WTC11 (cell line): ENCODE measurements around the gene TTLL12. TPM values are rescaled to one million over a fixed set of nuclear protein-coding genes. Genes with fewer than 3 reads are reported as not detected.
A peak's percentile ranks its signal among the peaks of the same experiment; 100 is the strongest.

Experiments
- AFF4 ChIP-seq: sonication (generic); formaldehyde crosslinking; IDR thresholded peaks from 2 replicates; pipeline ENCODE4 v1.8.1; 2023; ENCODE audit warnings: mild to moderate bottlenecking, missing genetic modification reagents, borderline replicate concordance
- CREB1 ChIP-seq: sonication (generic); formaldehyde crosslinking; IDR thresholded peaks from 2 replicates; pipeline ENCODE4 v1.8.0; 2023; ENCODE audit warnings: mild to moderate bottlenecking, missing genetic modification reagents
- CREM ChIP-seq: sonication (generic); formaldehyde crosslinking; IDR thresholded peaks from 2 replicates; pipeline ENCODE4 v1.8.1; 2022; ENCODE audit warnings: mild to moderate bottlenecking, missing genetic modification reagents, moderate library complexity
- FOXJ3 ChIP-seq: sonication (generic); formaldehyde crosslinking; IDR thresholded peaks from 2 replicates; pipeline ENCODE4 v1.9.0; 2021; ENCODE audit warnings: missing genetic modification reagents, mild to moderate bottlenecking, borderline replicate concordance
- FOXK1 ChIP-seq: sonication (generic); formaldehyde crosslinking; IDR thresholded peaks from 2 replicates; pipeline ENCODE4 v1.8.0; 2022; ENCODE audit warnings: mild to moderate bottlenecking, moderate library complexity, missing genetic modification reagents
- FOXP1 ChIP-seq: sonication (generic); formaldehyde crosslinking; IDR thresholded peaks from 2 replicates; pipeline ENCODE4 v1.8.0; 2022; ENCODE audit warnings: missing genetic modification reagents, mild to moderate bottlenecking, moderate library complexity, borderline replicate concordance
- GTF2I ChIP-seq: fragments of 250-450 bp; sonication (Bioruptor Pico); conservative IDR thresholded peaks from 2 replicates; pipeline ENCODE4 v1.4.0; 2021; ENCODE audit warnings: mild to moderate bottlenecking
- HMGA2 ChIP-seq: fragments of 250-450 bp; sonication (Bioruptor Pico); IDR thresholded peaks from 2 replicates; pipeline ENCODE4 v1.4.0; 2021; ENCODE audit warnings: mild to moderate bottlenecking, moderate library complexity
- MAX ChIP-seq: sonication (generic); formaldehyde crosslinking; IDR thresholded peaks from 2 replicates; pipeline ENCODE4 v1.8.0; 2022; ENCODE audit warnings: mild to moderate bottlenecking, missing genetic modification reagents
- MYBL2 ChIP-seq: sonication (generic); formaldehyde crosslinking; IDR thresholded peaks from 2 replicates; pipeline ENCODE4 v1.8.1; 2023; ENCODE audit warnings: mild to moderate bottlenecking, moderate library complexity, missing genetic modification reagents
- NR2C2 ChIP-seq: sonication (generic); formaldehyde crosslinking; IDR thresholded peaks from 2 replicates; pipeline ENCODE4 v1.8.0; 2022; ENCODE audit warnings: mild to moderate bottlenecking, missing genetic modification reagents
- OVOL2 ChIP-seq: fragments of 250-450 bp; sonication (Bioruptor Pico); IDR thresholded peaks from 2 replicates; pipeline ENCODE4 v1.9.0; 2021; ENCODE audit warnings: mild to moderate bottlenecking, borderline replicate concordance
- STAT6 ChIP-seq: sonication (generic); formaldehyde crosslinking; conservative IDR thresholded peaks from 2 replicates; pipeline ENCODE4 v1.8.1; 2023; ENCODE audit warnings: mild to moderate bottlenecking, low read depth, missing genetic modification reagents, moderate library complexity
- USF2 ChIP-seq: sonication (generic); formaldehyde crosslinking; IDR thresholded peaks from 2 replicates; pipeline ENCODE4 v1.8.1; 2023; ENCODE audit warnings: mild to moderate bottlenecking, missing genetic modification reagents, moderate library complexity
- ZBTB21 ChIP-seq: sonication (generic); formaldehyde crosslinking; IDR thresholded peaks from 2 replicates; pipeline ENCODE4 v1.8.1; 2023; ENCODE audit warnings: mild to moderate bottlenecking, missing genetic modification reagents, borderline replicate concordance
- ZBTB43 ChIP-seq: sonication (generic); formaldehyde crosslinking; IDR thresholded peaks from 2 replicates; pipeline ENCODE4 v1.8.1; 2023; ENCODE audit warnings: mild to moderate bottlenecking, missing genetic modification reagents
- ZNF138 ChIP-seq: sonication (generic); formaldehyde crosslinking; conservative IDR thresholded peaks from 2 replicates; pipeline ENCODE4 v1.8.1; 2022; ENCODE audit warnings: mild to moderate bottlenecking, moderate library complexity, missing genetic modification reagents
- ZNF317 ChIP-seq: sonication (generic); formaldehyde crosslinking; IDR thresholded peaks from 2 replicates; pipeline ENCODE4 v1.8.1; 2023; ENCODE audit warnings: low read depth, mild to moderate bottlenecking, moderate library complexity, missing genetic modification reagents, borderline replicate concordance
- ZNF423 ChIP-seq: fragments of 250-450 bp; sonication (Bioruptor Pico); IDR thresholded peaks from 2 replicates; pipeline ENCODE4 v2.1.2; 2022; ENCODE audit warnings: mild to moderate bottlenecking, moderate library complexity
- ZNF532 ChIP-seq: fragments of 250-450 bp; sonication (Bioruptor Pico); IDR thresholded peaks from 2 replicates; pipeline ENCODE4 v1.9.0; 2021; ENCODE audit warnings: mild to moderate bottlenecking, borderline replicate concordance
- total RNA-seq: library from RNA; stranded (reverse); gene quantifications from 3 replicates; pipeline ENCODE4 v1.2.3, GENCODE V29; 2021

TTLL12 gene
- total RNA-seq, 1 experiment from 2014 or later, result 134 TPM

- TF ChIP-seq ZNF532 (CRISPR knock-in tag) (no peak), MAX (CRISPR knock-in tag) (peak; percentile 76; the same call in 1 of the 2 replicates), ZNF138 (CRISPR knock-in tag) (no peak), STAT6 (0 out of 2 replicates have a peak, but pooled peaks have one; percentile 47), ZBTB21 (CRISPR knock-in tag) (peak; percentile 84), OVOL2 (CRISPR knock-in tag) (no peak), MYBL2 (0 out of 2 replicates have a peak, but pooled peaks have one; percentile 82), ZNF423 (CRISPR knock-in tag) (no peak), CREB1 (CRISPR knock-in tag) (no peak), USF2 (peak; percentile 42), HMGA2 (CRISPR knock-in tag) (no peak), FOXK1 (CRISPR knock-in tag) (peak; percentile 62), FOXJ3 (no peak), CREM (peak; percentile 49; the same call in 1 of the 2 replicates), ZBTB43 (CRISPR knock-in tag) (no peak), ZNF317 (CRISPR knock-in tag) (no peak), NR2C2 (peak; percentile 51; the same call in 1 of the 2 replicates), AFF4 (CRISPR knock-in tag) (no peak), GTF2I (no peak; the same call in 1 of the 2 replicates), FOXP1 (CRISPR knock-in tag) (peak; percentile 56; the same call in 1 of the 2 replicates)
Measured at GRCh38 chr22:43187171-43188099, 501 bp upstream of the TTLL12 start (continued).
